ENCODE data around the gene CDH22.

CDH22 gene

GRCh38 chr20:46322641-46323040 is 14.3 kb upstream of the CDH22 start:
- no peak for DNase-seq

GRCh38 chr20:46317685-46318177 is 9.4 kb upstream of the CDH22 start:
- no peak for DNase-seq

- DNase-seq: no peak
Observed at GRCh38 chr20:46316984-46317684, 8.8 kb upstream of the CDH22 start.

- DNase-seq: no peak
Observed at GRCh38 chr20:46315311-46315710, 7.0 kb upstream of the CDH22 start.

GRCh38 chr20:46312945-46313861 is 4.9 kb upstream of the CDH22 start:
- DNase-seq: no peak

- no peak for DNase-seq
Observed at GRCh38 chr20:46312075-46312944, 4.0 kb upstream of the CDH22 start.

GRCh38 chr20:46311719-46312074 is 3.4 kb upstream of the CDH22 start:
- no peak for DNase-seq

- DNase-seq: no peak
Observed at GRCh38 chr20:46311039-46311650, 2.8 kb upstream of the CDH22 start.

GRCh38 chr20:46309945-46310344 is 1.6 kb upstream of the CDH22 start:
- no peak for DNase-seq

- DNase-seq: no peak
Observed at GRCh38 chr20:46307999-46308257, 370 bp downstream of the CDH22 start.

- DNase-seq: peak; percentile 68
Observed at GRCh38 chr20:46307139-46307998, 929 bp downstream of the CDH22 start.

GRCh38 chr20:46306743-46307138 is 1.6 kb downstream of the CDH22 start:
- no peak for DNase-seq

- no peak for DNase-seq
Observed at GRCh38 chr20:46305973-46306360, 2.3 kb downstream of the CDH22 start.

DNA sequence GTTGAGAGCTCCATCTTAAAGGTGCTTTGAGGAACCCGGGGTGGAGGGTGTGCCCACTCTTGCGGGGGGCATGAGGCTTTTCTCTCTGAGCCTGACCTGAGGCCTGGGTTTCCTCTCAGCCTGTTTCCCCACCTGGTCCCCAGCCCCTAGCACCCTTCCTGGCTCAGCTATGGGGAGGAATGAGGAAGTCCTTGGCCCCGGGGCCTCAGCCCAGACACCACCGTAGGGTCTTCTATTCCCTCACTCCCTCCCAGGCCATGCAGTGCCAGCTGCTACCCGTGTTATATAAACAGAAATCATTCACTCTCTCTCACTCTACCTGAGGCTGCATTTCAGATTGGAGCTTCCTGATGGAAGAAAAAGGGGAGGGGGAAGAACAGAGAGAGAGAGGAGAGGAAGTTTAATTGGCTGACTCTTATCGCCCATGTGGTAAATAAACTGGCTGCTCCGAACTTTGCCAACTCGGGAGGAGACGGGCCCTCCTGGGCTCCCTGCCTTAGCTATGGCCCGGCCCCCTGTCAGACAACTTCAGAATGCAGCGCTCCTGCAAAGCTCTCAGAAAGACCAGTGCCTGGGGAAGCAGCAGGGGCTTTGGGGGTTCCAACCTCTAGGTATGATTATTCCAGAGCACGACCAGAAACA is 2.8 kb downstream of the CDH22 start:
- no peak for DNase-seq

GRCh38 chr20:46304852-46305251 is 3.4 kb downstream of the CDH22 start:
- DNase-seq: no peak

GRCh38 chr20:46304361-46304760 is 3.9 kb downstream of the CDH22 start:
- no peak for DNase-seq

DNA sequence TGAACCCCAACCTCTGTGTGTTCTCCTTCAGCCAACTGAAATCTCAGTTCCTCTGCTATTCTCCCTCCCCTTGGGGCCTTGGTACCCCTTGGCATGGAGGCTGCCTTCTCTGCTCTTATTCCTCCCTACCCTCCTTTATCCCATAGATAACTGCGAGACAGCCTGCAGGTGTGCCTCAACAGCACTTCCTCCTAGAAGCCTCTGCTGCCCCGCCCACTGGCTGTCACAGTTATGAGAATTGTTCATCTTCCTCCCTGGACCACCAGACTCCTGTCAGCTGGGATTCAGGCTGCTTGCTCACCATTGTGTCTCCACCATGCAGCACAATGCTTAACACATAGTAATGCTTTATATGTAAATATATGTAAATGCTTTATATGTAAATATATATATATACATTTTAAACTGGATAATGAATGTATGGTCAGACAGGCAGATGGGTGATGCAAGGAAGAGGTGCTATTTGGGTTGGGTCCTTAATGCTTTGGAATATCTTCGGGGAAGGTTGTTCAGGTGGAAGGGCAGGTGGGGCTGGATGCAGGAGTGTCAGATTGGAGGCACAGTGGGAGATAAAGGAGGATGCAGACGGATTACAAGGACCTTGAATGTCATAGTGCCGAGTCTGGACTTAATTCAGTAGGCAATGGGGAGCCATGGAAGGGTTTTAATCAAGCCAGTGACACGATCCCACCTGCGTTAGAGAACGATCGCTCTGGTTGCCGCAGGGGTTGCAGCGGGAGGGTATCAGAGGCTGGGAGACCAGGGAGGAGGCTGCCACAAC is 4.9 kb downstream of the CDH22 start:
- DNase-seq: no peak

DNA sequence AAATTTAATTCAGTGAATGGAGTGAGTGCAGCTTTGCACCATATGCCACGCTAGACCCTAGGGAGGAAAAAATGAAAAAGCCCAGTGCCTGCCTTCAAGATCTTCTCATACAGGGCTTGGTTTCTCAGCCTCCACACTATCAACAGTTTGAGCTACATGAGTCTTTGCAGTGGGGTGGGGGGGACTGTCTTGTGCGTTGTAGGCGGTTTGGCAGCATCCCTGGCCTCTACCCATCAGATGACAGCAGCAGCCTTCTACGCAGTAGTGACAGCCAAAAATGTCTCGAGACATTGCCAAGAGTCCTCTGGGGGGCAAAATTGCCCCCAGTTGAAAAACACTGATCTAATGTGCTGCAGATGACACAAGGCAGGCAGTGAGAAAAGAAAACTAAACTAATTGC is 6.2 kb downstream of the CDH22 start:
- DNase-seq: no peak

DNA sequence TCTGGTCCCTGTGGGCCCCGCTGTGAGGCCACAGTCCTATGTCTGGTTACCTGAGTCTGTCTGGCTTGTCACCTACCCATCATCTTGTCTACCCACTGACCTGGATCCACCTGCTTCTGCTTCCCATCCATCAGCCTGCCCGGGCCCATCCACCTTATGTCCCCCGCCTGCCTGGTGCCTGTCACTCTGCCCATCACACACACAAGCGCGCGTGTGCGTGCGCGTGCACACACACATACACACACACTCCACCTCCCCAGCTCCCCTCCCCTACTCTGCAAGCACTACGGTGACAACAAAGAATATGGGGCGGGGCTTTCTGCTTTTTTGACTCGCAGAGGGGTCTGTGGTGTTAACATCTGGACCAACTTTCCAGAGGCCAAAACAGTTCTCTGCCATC is 8.0 kb downstream of the CDH22 start:
- no peak for DNase-seq

GRCh38 chr20:46299078-46299477 is 9.2 kb downstream of the CDH22 start:
- DNase-seq: no peak

DNA sequence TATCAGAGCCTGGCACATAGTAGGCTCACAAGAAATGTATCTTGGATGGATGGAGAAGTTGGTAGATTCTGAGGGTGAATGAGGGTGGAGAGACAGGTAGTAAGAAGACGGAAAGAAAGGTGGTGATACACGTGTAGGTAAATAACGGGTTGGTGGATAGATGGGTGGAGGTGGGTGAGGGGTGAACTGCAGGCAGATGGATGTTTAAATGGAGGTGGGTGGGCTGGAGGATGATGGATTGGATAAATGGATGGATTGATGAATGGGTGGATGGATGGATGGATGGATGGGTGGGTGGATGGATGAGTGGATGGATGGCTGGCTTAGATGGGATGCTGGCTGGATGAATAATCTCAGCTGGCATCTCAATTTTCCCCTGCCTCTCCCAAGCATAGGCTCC is 9.9 kb downstream of the CDH22 start:
- DNase-seq: no peak

All from activated CD4-positive, CD25-positive, alpha-beta regulatory T cell treated with anti-CD3 and anti-CD28 coated beads, Interleukin-2, amount 50 U/mL, for 72 hours (primary cell).